HG02763 (cell line): ENCODE results near the gene GPS1.

Experiments
- ATAC-seq: cut with Tn5 transposase; IDR thresholded peaks from one replicate; pipeline ENCODE4 v1.9.1; 2021; ENCODE audit warnings: mild to moderate bottlenecking, moderate library complexity; ENCODE audit not compliant: unreplicated experiment

GPS1 gene

DNA sequence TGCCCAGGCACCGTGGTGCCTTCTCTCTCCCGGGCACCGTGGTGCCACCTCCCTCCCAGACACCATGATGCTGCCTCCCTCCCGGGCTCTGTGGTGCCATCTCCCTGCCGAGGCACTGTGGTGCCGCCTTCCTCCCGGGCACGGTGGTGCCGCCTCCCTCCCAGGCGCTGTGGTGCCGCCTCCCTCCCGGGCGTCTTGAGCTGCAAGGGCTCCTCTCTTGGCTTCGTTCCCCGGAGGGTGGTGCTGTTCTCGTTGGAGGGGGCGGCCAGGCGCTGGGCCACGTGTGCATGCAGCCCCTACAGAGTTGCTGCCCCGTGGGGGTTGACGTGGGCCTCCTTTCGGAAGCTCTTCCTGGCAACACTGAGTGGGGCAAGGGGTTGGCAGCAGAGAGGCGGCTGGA is 37.3 kb upstream of the GPS1 start:
- no peak for ATAC-seq

DNA sequence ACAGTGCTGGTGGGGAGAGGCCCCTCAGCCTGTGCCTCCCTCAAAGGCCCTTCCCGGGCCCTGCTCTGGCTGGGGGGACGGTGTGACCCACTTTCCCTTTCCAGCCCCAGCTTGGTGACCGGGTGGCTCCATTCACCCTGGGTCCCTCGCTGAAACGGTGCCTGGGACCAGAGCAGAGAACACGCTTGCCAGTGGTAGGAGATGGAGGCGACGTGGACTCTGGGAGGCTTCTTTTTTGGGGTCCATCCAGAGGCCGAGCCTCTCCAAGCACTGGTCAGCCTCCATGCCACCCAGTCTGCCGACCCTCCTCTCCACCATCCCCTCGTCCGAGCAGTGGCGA is 36.8 kb upstream of the GPS1 start:
- no peak for ATAC-seq

DNA sequence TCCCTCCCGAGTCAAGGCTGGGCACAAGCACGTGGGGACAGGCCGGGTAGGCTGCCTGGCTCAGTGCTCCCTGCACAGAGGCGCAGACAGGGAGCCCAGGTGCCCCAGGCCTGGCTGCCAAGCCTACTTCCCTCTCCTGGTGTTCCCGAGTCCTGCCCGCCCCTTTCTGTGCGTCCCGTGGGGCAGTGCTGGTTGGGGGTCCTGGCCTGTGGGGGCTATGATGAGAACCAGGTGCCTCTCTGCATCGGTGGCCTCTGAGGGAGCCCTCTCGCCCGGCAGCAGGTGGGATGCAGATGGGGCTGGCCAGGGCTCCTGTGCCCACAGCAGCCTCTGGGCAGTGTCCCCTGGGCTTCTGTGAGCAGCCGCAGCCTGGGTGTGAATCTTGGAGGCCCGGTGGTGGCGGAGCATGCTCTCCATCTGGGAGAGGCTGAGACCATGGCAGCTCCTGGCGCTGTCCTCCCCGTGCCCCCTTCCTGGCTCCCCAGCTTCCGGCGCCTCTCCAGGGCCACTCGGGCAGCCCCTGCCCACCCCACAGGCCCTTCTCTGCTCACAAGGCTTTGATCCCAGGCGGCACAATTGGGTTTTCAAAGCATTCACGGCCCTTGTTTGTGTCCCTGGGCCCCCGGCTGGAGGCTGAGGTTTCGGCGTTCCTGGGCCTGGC is 36.3 kb upstream of the GPS1 start:
- ATAC-seq = no peak

DNA sequence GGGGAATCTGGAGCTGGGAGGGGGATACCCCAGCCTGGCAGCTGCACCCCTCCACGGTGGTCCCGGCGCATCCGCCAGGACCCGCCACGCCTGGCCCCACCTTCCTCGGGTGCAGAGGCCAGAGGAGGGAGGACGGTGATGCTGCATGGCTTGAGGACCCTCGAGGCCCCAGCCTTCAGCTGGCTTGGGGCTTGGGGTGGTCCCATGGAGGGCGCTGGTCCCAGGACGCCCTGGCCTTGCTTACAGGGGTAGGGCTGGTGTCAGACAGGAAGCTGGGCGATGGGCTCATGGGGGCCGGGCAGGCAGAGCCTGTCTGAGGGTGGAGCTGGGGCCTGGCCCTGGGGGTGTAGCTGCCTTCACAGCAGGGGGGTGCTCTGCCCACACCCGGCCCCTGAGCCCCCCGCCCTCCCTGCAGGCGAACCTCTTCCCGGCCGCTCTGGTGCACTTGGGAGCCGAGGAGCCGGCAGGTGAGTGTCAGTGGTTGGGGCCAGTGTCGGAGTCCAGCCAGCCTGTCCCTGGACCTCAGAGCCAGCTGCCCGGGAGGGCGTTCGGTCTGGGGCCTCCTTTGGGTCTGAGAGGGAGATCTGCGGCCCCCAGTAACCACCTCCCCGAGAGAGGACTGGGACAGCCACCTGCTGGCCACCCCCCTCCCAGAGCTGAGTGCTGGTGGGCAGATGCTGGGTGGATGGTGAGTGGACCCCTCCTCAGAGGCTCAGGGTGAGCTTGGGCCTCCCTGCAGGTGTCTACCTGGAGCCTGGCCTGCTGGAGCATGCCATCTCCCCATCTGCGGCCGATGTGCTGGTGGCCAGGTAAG is 35.4 kb upstream of the GPS1 start:
- ATAC-seq = no peak

DNA sequence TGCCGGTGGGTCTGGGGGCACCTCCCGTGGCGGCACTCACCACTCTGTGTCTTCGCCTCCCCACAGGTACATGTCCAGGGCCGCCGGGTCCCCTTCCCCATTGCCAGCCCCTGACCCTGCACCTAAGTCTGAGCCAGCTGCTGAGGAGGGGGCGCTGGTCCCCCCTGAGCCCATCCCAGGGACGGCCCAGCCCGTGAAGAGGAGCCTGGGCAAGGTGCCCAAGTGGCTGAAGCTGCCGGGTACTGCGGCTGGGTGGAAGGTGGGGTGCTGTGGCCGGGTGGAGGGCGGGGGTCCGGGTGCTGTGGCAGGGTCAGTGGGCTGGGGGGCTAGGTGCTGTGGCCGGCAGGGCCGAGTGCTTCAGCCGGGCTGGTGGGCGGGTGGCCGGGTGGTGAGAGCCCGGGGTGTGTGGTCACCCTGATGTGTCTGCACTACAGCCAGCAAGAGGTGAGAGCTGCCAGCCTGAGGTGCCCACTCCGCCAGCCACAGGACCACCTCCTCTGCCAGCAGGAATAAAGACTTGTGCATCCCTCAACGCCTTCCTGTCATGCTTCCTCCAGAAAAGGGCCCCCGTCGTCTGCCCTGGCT is 34.7 kb upstream of the GPS1 start:
- no peak for ATAC-seq

DNA sequence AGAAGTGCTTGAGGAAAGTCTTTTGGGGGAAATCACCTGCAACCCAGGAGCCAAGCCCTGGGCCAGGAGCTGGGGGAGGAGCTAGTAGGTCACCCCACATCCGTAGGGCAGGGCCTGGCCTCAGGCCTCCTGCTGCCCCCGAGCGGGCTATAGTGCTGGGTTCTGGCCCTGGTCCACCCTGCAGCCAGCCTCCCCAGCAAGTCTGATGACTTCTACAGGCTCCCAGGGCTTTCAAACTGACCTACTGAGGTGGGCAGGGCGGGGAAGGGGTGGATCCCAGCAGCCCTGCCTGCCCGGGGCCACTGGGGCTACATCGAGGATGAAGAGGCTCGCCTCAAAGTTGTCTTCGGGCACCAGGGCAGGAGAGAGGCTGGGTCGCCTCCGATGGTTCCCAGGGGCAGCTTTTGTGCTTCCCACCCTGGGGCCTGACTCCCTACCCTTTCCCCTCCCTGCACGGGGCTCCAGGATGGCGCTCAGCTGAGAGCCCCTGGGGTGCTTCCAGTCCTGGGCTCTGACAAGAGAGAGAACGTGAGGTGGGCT is 34.0 kb upstream of the GPS1 start:
- ATAC-seq = no peak

DNA sequence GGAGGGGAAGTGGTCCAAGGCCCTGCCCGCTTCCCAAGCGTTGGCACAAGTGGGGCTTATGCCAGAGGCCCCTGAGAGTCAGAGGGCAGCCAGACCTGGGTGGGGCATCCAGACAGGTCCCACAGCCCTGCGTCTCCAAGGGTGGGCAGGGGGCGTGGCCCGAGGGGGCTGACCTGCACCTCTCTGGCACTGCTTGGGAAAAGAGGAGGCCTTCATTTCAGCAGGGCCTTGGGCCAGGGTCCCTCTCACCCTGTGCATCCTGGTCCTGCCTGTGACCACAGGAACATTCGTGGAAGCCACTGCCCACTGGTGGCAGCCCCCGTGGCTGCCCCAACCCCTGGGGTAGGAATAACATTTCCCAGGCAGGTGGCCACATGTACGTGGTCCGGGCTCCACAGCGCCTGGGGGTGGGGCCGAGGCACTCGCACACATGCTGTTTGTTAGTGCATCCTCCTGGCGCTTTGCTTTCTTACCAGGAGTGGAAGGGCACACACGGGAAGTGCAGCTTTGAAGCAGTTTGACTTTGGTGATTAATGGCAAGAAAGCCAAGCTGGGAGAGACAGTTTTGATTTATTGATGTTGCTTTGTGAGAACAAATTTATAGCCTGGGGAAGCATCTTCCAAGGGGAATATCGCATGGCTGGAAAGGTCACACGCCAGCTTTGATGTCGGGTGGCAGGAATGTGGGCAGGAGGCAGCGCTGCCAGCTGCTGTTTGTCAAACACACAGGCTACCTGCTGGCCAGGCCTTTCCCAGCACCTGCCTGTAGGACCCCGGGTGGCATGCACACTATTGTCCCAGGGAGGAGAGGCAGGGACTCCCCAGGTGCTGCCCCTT is 33.3 kb upstream of the GPS1 start:
- no peak for ATAC-seq

DNA sequence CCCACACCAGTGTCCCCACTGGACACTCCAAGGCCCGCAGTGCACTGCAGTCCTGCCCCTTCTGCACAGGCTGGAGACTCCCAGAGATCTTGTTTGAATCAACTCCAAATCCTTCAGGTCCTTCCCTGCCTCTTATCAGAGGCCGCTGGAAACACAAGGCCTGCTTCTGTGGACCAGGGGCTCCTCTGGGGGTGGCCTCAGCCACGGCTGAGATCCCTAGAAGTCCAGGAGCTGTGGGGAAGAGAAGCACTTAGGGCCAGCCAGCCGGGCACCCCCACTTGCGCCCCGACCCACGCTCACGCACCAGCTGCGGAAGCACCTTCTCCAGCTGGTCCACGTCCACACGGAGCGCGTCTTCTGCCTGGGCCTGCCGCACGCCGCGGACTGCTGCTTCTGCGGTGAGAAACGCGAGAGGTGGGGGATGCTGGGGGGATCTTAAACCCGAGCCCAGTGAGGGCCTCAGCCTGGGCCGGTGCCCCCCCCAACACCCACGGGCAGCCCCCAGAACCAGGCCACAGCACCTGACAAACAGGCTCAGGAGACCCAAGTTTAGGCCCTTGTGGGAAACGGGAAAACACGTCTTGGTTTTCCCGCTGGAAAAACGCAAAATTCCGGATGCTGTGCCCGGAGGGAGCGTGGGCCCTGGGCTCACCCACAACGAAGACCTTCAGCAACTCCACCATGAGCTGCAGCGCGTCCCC is 32.6 kb upstream of the GPS1 start:
- no peak for ATAC-seq

DNA sequence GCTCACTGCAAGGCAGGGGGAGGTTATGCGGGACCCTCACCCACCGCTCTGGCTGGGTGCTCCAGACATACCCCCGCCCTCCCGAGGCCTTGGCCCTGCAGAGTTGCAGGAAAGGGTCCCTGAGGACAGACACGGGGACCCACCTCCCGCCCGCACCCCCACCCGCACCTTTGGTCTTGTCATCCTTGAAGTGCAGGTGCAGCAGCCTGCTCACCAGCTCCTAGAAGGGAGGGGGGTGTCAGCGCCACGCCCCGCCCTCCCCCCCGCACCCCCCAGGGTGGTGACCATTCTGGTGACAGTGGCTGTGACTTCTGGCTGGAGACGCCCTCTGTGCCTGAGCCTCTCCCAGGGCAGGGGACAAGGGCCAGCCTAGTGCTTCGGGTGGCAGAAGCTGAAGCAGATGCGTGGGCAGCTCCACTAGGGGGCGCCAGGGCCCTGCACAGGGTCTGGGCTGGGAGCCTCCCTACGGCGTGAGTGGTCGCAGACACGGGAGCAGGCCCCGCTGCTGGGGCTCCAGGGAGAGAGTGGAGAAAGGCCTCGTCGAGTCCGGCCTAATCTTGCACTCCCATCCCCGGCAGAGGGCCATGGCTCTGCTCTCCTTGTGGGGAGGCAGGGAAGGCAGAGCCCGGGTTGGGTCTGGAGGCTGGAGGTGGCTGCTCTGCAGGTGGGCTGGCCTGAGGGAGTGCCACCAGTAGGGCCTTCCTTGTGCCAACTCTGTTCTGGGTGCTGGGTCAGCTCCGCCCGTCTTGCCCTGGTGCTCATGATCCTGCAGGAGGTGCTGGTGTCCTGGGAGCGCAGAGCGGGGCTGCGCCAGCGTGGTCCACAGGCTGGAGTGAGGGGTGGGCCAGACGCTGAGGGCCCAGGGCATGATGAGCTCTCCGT is 31.8 kb upstream of the GPS1 start:
- ATAC-seq = no peak

DNA sequence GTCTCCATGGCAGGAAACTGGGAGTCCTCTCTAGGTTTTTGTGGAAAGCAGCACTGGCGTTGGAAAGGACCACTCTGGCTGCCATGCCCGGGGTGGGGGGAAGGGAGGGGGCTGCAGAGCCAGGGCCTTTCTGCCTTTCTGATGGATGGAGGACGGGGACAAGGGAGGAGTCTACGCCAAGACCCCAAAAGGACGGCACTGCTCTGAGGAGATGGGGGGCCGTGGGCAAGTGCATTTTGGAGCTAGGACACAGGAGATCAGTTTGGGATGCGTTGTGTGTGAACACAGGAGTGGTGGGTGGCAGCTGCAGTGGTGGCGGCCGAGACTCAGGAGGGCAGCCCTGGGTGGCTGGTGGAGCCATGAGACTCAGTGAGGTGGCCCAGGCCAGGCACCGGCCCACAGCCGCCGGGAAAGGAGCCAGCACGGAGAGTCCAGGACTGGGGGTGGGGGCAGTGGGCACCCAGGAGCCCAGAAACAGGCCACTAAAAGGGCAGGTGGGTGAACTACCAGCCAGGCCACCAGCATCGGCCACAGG is 31.1 kb upstream of the GPS1 start:
- ATAC-seq = no peak

DNA sequence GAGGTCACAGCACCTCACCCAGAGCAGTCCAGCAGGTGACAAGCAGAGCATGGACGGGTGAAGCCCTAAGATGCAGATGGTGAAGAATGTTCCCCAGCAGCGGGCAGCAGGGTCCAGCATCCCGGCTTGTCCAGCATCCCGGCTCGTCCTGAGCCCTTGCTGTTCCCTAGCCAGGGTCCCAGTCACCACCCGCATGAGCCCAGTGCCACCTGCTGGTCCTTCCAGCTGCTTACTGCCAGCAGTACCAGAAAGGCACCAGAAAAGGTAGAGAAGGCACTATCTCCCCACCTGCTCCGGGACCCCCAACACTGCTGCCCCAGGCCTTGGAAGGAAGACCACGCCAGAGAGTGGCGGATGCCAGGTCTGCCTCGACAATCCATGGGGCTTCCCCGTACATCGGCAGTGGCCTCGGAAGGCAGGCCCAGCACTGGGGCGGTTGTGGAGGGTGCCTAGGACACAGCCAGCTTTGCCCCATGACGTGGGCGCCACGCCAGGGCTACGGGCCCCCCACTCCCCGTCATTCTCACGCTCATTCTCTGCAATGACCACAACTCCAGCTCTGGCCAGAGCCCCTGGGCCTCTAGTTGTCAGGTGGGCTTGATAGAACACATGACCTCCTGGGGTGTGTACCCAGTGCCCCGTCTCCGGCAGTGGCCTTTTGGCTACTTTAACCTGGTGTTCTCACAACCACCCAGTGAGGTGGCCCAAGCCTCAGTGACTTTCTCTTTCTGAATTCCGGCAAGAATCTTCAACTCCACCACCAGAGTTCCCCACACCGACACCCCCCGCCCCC is 30.4 kb upstream of the GPS1 start:
- ATAC-seq = no peak

DNA sequence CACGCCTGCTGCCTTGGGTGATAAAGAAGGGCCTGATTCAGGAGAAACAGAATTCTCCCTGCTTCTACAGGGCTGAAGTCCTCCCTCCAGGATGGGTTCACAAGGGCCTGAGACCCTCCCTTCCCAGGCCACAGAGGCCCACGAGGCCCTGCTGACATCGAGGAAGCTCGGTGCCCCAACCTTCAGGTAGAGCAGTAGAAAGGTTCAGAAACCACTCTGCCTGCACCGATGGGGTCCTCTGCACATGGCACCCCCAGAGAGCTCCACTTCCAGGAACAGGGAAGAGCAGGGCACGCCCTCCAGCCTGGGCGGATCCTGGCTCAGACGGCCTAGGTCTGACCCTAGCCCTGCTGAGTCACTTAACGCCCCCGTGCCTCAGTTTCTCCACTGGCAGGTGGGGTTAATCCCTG is 29.8 kb upstream of the GPS1 start:
- no peak for ATAC-seq

DNA sequence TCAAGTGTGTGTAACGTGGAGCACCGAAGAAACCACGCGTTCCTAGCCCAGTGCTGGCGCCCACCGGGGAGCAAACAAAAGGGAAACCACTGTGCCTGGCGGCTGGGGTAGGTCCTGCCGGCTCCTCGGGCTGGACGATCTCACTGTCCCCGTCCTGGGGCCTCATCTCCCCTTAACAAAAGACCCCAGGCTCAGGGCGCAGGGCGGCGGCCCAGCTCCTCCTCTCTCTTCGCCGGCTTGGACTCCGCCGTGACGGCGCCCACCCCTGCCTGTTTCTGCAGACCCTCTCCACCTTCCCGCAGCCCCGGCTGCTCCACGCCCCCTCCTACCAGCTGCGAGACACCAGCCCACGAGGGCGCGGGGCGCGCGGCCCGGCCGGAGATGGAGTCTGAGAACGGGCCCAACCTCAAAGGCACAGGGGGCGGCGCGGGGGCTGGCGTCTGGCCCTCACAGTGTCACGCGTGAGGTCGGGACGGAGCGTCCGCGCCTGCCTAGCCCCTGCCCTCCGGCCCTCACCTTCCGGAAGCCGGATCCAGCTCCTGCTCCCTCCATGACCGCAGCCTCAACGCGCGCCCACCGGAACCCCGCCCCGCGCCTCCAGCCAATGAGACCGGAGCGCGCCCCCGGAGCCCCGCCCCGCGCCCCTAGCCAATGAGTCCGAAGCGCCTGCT is 29.3 kb upstream of the GPS1 start, which contains the start of gene CENPX:
CENPX (minus strand) TSS at position 569 of the 671 bp plus-strand sequence; CDS start at position 552, 17 bp downstream.
- no peak for ATAC-seq

DNA sequence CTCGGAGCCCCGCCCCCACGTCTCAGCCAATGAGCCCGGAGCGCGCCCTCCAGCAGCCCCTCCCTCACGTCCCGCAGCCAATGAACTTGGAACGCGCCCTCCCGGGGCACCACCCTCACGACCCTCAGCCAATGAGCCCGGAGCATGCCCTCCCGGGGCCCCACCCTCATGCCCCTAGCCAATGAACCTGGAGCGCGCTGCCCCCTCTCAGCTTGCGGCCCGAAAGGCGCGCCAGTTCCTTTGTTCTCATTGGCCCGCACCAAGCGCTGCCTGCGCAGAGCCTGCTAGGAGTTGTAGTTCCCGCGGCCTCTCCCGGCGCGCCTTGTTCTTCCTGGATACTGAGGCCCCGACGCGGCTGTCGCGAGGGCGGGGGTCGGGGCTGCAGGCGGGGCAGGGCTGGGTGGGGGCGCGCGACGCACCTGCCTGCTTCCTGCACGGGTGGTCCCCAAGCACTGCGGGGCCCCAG is 28.7 kb upstream of the GPS1 start, which contains the start of gene LRRC45:
LRRC45 (plus strand) TSS at position 325 of the 466 bp plus-strand sequence. CDS start 339 bp downstream, outside the sequence.
- ATAC-seq = peak; percentile 88

DNA sequence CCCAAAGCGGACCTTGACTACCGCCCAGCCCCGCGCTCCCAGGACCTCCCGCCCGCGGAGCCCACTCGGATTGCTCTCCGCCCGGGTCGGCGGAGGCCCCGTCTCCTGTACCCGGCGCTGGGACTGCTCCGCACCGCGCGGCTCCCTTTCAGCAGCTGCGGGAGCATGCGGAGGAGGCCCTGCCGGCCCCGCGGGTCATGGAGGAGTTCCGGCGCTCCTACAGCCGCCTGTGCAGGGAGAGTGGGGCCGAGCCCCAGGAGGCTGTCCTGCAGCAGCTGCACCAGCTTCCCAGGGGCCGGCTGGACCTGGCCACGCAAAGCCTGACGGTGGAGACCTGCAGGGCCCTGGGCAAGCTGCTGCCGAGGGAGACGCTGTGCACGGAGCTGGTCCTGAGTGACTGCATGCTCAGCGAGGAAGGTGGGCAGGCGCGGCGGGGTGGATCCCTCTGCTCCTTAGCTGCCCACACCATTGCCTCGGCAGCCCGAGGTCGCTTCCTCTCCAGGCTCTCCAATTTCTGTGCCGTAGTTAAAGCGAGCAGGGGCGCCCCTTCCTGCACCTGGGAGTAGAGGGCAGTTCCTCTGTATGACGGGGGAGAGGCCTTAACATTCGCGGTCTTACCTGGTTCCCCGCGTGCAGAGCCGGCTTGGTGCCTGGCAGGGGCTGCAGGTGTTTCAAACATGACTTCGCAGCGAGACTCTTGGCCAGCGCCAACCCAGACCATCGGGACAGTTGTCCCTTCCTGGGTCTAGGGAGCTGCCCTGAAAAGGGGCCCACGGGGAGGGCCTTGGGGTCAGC is 28.1 kb upstream of the GPS1 start:
- no peak for ATAC-seq

DNA sequence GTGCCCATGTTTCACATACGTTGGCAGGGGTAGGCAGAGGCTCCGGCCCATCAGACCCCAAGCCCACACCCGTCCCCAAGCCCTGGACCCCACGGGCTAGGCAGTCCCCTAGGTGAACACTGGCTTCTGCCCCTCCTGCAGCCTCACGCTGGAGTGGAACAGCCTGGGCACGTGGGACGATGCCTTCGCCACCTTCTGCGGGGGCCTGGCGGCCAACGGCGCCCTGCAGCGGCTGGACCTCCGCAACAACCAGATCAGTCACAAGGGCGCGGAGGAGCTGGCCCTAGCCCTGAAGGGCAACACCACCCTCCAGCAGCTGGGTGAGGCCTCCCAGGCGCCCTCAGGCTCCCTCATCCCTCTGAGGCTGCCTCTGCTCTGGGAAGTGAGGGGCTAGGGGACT is 26.8 kb upstream of the GPS1 start:
- no peak for ATAC-seq
